ENCODE measurements around the gene IKBKE.

Gene IKBKE

GRCh38 chr1:206469933-206470691 is at the start of gene IKBKE:
IKBKE (plus strand) TSS chr1:206470476; CDS start chr1:206473228, 2,752 bp downstream.
- DNase-seq (ENCODE audit: low spot score), result peak; percentile 63

GRCh38 chr1:206421616-206422340 is 48.5 kb upstream of the IKBKE start:
- DNase-seq (ENCODE audit: low spot score), result no peak

GRCh38 chr1:206422525-206422924 is 47.8 kb upstream of the IKBKE start:
- DNase-seq (ENCODE audit: low spot score), result no peak

- DNase-seq (ENCODE audit: low spot score), result no peak
Observed at GRCh38 chr1:206427291-206427690, 43.0 kb upstream of the IKBKE start.

GRCh38 chr1:206429421-206429820 is 40.9 kb upstream of the IKBKE start:
- DNase-seq (ENCODE audit: low spot score), result no peak

GRCh38 chr1:206430031-206430983 is 40.0 kb upstream of the IKBKE start:
- DNase-seq (ENCODE audit: low spot score), result no peak

GRCh38 chr1:206435445-206435844 is 34.8 kb upstream of the IKBKE start:
- DNase-seq (ENCODE audit: low spot score), result no peak

GRCh38 chr1:206438554-206438953 is 31.7 kb upstream of the IKBKE start:
- no peak for DNase-seq (ENCODE audit: low spot score)

GRCh38 chr1:206439205-206439604 is 31.1 kb upstream of the IKBKE start:
- no peak for DNase-seq (ENCODE audit: low spot score)

GRCh38 chr1:206441336-206441967 is 28.8 kb upstream of the IKBKE start:
- no peak for DNase-seq (ENCODE audit: low spot score)

GRCh38 chr1:206442101-206442500 is 28.2 kb upstream of the IKBKE start:
- DNase-seq (ENCODE audit: low spot score), result no peak

GRCh38 chr1:206445116-206445515 is 25.2 kb upstream of the IKBKE start:
- DNase-seq (ENCODE audit: low spot score), result no peak

GRCh38 chr1:206445911-206446356 is 24.3 kb upstream of the IKBKE start:
- DNase-seq (ENCODE audit: low spot score), result no peak

- no peak for DNase-seq (ENCODE audit: low spot score)
Observed at GRCh38 chr1:206446688-206447421, 23.4 kb upstream of the IKBKE start.

- no peak for DNase-seq (ENCODE audit: low spot score)
Observed at GRCh38 chr1:206447422-206447765, 22.9 kb upstream of the IKBKE start.

GRCh38 chr1:206447792-206448191 is 22.5 kb upstream of the IKBKE start:
- DNase-seq (ENCODE audit: low spot score), result no peak

GRCh38 chr1:206448471-206448870 is 21.8 kb upstream of the IKBKE start:
- DNase-seq (ENCODE audit: low spot score), result no peak

GRCh38 chr1:206449565-206449964 is 20.7 kb upstream of the IKBKE start:
- DNase-seq (ENCODE audit: low spot score), result no peak

- no peak for DNase-seq (ENCODE audit: low spot score)
Observed at GRCh38 chr1:206450281-206450680, 20.0 kb upstream of the IKBKE start.

- DNase-seq (ENCODE audit: low spot score), result no peak
Observed at GRCh38 chr1:206451134-206451686, 19.1 kb upstream of the IKBKE start.

GRCh38 chr1:206453111-206453510 is 17.2 kb upstream of the IKBKE start:
- DNase-seq (ENCODE audit: low spot score), result no peak

Measured in LoVo (cell line).